ENCODE results near the gene MFAP1.
A peak's percentile ranks its signal among the peaks of the same experiment; 100 is the strongest.
"Not testable (repeated sequence)": the region's sequence is repeated elsewhere in the genome, so short reads cannot be mapped to it uniquely, and the experiment has no call there.

MFAP1 gene

GRCh38 chr15:43815064-43815463 is 9.4 kb downstream of the MFAP1 start:
- DNase-seq (ENCODE audit: low spot score) = not testable (repeated sequence)

- no peak for DNase-seq (ENCODE audit: low spot score)
Observed at GRCh38 chr15:43808960-43809678, 15.4 kb downstream of the MFAP1 start.

GRCh38 chr15:43808435-43808950 is 16.0 kb downstream of the MFAP1 start:
- no peak for DNase-seq (ENCODE audit: low spot score)

GRCh38 chr15:43802676-43803075 is 21.8 kb downstream of the MFAP1 start:
- not testable (repeated sequence) for DNase-seq (ENCODE audit: low spot score)

GRCh38 chr15:43800286-43801141 is 24.0 kb downstream of the MFAP1 start, which contains the start of gene HYPK:
Gene HYPK, plus strand, starts transcription at chr15:43800599. Its CDS starts 24 bp downstream, at chr15:43800623.
- DNase-seq (ENCODE audit: low spot score) = peak; percentile 94

GRCh38 chr15:43799945-43800285 is 24.6 kb downstream of the MFAP1 start, which contains the start of gene SERINC4:
Gene SERINC4, minus strand, starts transcription at chr15:43800220. Its CDS starts 234 bp downstream, at chr15:43799986.
- DNase-seq (ENCODE audit: low spot score) = no peak

- DNase-seq (ENCODE audit: low spot score) = no peak
Observed at GRCh38 chr15:43799209-43799944, 25.1 kb downstream of the MFAP1 start.

- no peak for DNase-seq (ENCODE audit: low spot score)
Observed at GRCh38 chr15:43796566-43796965, 27.9 kb downstream of the MFAP1 start.

GRCh38 chr15:43795997-43796396 is 28.5 kb downstream of the MFAP1 start:
- DNase-seq (ENCODE audit: low spot score) = no peak

GRCh38 chr15:43795197-43795596 is 29.3 kb downstream of the MFAP1 start:
- DNase-seq (ENCODE audit: low spot score) = no peak

GRCh38 chr15:43794269-43795037 is 30.0 kb downstream of the MFAP1 start:
- no peak for DNase-seq (ENCODE audit: low spot score)

GRCh38 chr15:43793647-43794046 is 30.8 kb downstream of the MFAP1 start:
- DNase-seq (ENCODE audit: low spot score) = no peak

GRCh38 chr15:43792761-43793476 is 31.6 kb downstream of the MFAP1 start:
- no peak for DNase-seq (ENCODE audit: low spot score)

GRCh38 chr15:43791993-43792760 is 32.3 kb downstream of the MFAP1 start, which contains the start of gene SERF2:
Gene SERF2, plus strand, starts transcription at chr15:43792320. Its CDS starts 57 bp downstream, at chr15:43792377.
- peak; percentile 99 for DNase-seq (ENCODE audit: low spot score)

- DNase-seq (ENCODE audit: low spot score) = no peak
Observed at GRCh38 chr15:43789409-43789808, 35.1 kb downstream of the MFAP1 start.

GRCh38 chr15:43779016-43779415 is 45.5 kb downstream of the MFAP1 start:
- no peak for DNase-seq (ENCODE audit: low spot score)

- peak; percentile 63 for DNase-seq (ENCODE audit: low spot score)
Observed at GRCh38 chr15:43777267-43777914, 47.1 kb downstream of the MFAP1 start.

GRCh38 chr15:43776718-43777266 is 47.7 kb downstream of the MFAP1 start, which contains the start of gene ELL3:
Gene ELL3, minus strand, starts transcription at chr15:43776966. Its CDS starts 65 bp downstream, at chr15:43776901.
- peak; percentile 56 for DNase-seq (ENCODE audit: low spot score)
